AG09309 (cell line): ENCODE measurements around the gene MYOT.
A peak's percentile ranks its signal among the peaks of the same experiment; 100 is the strongest.

Experiments used
- DNase-seq: peaks from one replicate; pipeline ENCODE4 v3.0.0-alpha.2; 2010; ENCODE audit warnings: low read depth
- H3K4me3 ChIP-seq: 2 replicates; pipeline ENCODE4 v1.5.1; 2011; ENCODE audit warnings: mild to moderate bottlenecking, low read depth, low read length, moderate library complexity; ENCODE audit not compliant: control insufficient read depth
- TF ChIP-seq, protein P1 (sequence below): IDR thresholded peaks from 2 replicates; pipeline ENCODE4 v1.5.1; 2011; ENCODE audit warnings: mild to moderate bottlenecking, low read depth, low read length, inconsistent platforms; ENCODE audit not compliant: insufficient read depth, control insufficient read depth; ENCODE audit errors: missing control alignments

MYOT gene, protein sequence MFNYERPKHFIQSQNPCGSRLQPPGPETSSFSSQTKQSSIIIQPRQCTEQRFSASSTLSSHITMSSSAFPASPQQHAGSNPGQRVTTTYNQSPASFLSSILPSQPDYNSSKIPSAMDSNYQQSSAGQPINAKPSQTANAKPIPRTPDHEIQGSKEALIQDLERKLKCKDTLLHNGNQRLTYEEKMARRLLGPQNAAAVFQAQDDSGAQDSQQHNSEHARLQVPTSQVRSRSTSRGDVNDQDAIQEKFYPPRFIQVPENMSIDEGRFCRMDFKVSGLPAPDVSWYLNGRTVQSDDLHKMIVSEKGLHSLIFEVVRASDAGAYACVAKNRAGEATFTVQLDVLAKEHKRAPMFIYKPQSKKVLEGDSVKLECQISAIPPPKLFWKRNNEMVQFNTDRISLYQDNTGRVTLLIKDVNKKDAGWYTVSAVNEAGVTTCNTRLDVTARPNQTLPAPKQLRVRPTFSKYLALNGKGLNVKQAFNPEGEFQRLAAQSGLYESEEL

GRCh38 chr5:137867664-137868063 lies at the start of gene MYOT:
TSS of gene MYOT (plus strand) at chr5:137867860. CDS start at chr5:137870652, 2,792 bp downstream.
- no peak within 1 kb of the TSS for H3K4me3 ChIP-seq
- TF ChIP-seq, protein P1, sequence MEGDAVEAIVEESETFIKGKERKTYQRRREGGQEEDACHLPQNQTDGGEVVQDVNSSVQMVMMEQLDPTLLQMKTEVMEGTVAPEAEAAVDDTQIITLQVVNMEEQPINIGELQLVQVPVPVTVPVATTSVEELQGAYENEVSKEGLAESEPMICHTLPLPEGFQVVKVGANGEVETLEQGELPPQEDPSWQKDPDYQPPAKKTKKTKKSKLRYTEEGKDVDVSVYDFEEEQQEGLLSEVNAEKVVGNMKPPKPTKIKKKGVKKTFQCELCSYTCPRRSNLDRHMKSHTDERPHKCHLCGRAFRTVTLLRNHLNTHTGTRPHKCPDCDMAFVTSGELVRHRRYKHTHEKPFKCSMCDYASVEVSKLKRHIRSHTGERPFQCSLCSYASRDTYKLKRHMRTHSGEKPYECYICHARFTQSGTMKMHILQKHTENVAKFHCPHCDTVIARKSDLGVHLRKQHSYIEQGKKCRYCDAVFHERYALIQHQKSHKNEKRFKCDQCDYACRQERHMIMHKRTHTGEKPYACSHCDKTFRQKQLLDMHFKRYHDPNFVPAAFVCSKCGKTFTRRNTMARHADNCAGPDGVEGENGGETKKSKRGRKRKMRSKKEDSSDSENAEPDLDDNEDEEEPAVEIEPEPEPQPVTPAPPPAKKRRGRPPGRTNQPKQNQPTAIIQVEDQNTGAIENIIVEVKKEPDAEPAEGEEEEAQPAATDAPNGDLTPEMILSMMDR = no peak
- no peak for DNase-seq

DNA sequence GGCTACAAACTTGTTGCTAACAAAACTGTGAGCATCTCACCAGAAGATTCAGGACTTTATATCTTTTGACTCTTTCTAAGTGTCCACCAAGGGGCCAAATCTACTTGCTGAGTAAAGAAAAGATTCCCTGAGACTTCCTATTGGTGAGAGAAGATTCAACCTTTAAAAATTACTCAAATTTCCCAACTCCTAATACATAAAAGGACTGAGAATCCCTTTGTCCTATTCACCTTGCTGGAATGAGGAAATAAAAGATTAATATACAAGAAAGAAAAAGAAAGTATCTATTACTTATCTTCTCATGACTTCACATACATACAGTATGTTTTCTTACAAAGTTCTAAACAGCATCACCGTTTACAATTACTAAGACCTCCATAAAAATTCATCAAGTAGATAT lies 47.9 kb upstream of the MYOT start:
- no peak for DNase-seq
- TF ChIP-seq, protein P1 = no peak

DNA sequence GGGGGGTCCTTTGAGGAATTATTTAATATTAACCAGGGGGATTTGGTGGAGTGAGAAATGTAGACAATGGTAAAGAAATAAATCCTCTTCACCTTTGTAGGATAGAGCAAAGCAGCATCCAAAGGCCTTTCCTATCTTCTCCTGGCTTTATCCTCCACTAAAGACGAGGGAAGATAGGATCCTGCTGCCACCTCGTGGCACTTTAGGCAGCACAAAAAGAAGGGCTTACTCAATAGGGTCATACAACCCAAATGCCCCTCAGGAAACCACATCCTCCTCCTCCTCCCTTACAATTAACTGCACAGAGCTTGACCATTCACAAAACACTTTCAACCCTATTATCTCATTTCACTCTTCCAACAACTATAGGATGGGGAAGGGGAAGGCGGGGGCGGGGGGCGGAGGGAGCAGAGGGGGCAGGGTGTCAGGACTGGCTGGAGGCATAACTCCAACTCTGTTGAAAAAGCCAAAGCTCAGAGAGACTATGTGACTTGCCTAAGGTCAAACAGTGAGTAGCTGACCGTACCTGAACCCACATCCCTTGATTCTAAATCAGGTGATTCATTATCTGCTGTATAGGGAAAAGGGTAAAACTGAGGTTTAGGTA lies 45.4 kb upstream of the MYOT start:
- H3K4me3 ChIP-seq = no peak overlapping the region
- DNase-seq = no peak
- TF ChIP-seq, protein P1 = peak; percentile 55

More for the DNA sequence above, 47.9 kb upstream of the MYOT start:
- no peak overlapping the region for H3K4me3 ChIP-seq

- no peak for DNase-seq
- no peak overlapping the region for H3K4me3 ChIP-seq
- TF ChIP-seq, protein P1 = no peak
These were observed 44.7 kb upstream of the MYOT start for GRCh38 chr5:137822984-137823383.

GRCh38 chr5:137825165-137825564 lies 42.5 kb upstream of the MYOT start:
- no peak overlapping the region for H3K4me3 ChIP-seq
- DNase-seq = no peak

DNA sequence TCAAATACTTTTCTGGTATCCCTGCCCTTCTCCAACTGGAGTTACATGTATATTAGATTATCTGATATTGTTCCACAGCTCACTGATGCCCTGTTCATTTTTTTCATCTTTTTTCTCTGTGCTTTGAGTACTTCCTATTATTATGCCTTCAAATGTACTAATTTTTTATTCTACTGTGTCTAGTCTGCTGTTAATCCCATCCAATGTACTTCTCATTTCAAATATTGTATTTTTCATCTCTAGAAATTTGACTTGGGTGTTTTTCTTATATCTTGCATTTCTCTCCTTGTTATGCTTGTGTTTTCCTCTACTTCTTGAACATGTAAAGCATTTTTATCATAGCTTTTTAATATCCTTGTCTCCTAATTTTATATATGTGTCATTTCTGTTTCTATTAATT lies 41.6 kb upstream of the MYOT start:
- DNase-seq = no peak
- TF ChIP-seq, protein P1 = no peak
- H3K4me3 ChIP-seq = no peak overlapping the region

More at GRCh38 chr5:137825165-137825564, 42.5 kb upstream of the MYOT start:
- TF ChIP-seq, protein P1 = no peak
